Measurements from ENCODE around the gene SIX4.

- TF ChIP-seq EZH2 (IDR thresholded peaks at IDR 0.05; ENCODE audit: borderline replicate concordance, low read depth, low read length, poor library complexity, severe bottlenecking) (no peak), CTCF (conservative IDR thresholded peaks at IDR 0.05; ENCODE audit: low read depth, low read length) (no peak)
These were observed 43.6 kb downstream of the SIX4 start for GRCh38 chr14:60680511-60680910.

Data from A673 (cell line).